H9 (cell line): ENCODE data around the gene IPO13. TPM values are rescaled to one million over a fixed set of nuclear protein-coding genes. Genes with fewer than 3 reads are reported as not detected.

Experiments used
- DNase-seq: peaks from one replicate; pipeline ENCODE4 v3.0.0-alpha.2; 2017
- H2AFZ ChIP-seq: one replicate; pipeline ENCODE4 v1.6.1; 2013; ENCODE audit warnings: mild to moderate bottlenecking, low read length, control low read depth, moderate library complexity
- H2AK5ac ChIP-seq: 2 replicates; pipeline ENCODE4 v1.6.1; 2013; ENCODE audit warnings: low read length, control low read depth, mixed read lengths; ENCODE audit not compliant: insufficient read length
- H2BK120ac ChIP-seq: one replicate; pipeline ENCODE4 v1.6.1; 2013; ENCODE audit warnings: low read depth, mild to moderate bottlenecking, low read length, control low read depth, inconsistent platforms; ENCODE audit not compliant: poor library complexity, severe bottlenecking
- H2BK12ac ChIP-seq: 2 replicates; pipeline ENCODE4 v1.6.1; 2013; ENCODE audit warnings: low read length, control low read depth, mixed read lengths, low read depth; ENCODE audit not compliant: insufficient read length
- H2BK15ac ChIP-seq: 2 replicates; pipeline ENCODE4 v1.6.1; 2013; ENCODE audit warnings: low read depth, low read length, control low read depth
- H2BK20ac ChIP-seq: one replicate; pipeline ENCODE4 v1.6.1; 2013; ENCODE audit warnings: low read depth, mild to moderate bottlenecking, low read length, control low read depth, inconsistent platforms; ENCODE audit not compliant: poor library complexity, severe bottlenecking
- H2BK5ac ChIP-seq: 2 replicates; pipeline ENCODE4 v1.6.1; 2013; ENCODE audit warnings: low read length, control low read depth, mixed read lengths; ENCODE audit not compliant: insufficient read length
- H3K14ac ChIP-seq: 2 replicates; pipeline ENCODE4 v1.6.1; 2013; ENCODE audit warnings: low read length, control low read depth; ENCODE audit not compliant: insufficient read depth
- H3K18ac ChIP-seq: 2 replicates; pipeline ENCODE4 v1.6.1; 2013; ENCODE audit warnings: low read depth, mild to moderate bottlenecking, mixed read lengths, low read length, control low read depth; ENCODE audit not compliant: insufficient read length
- H3K23ac ChIP-seq: 2 replicates; pipeline ENCODE4 v1.6.1; 2013; ENCODE audit warnings: low read length, control low read depth, mixed read lengths, low read depth; ENCODE audit not compliant: insufficient read length
- H3K23me2 ChIP-seq: 2 replicates; pipeline ENCODE4 v1.6.1; 2013; ENCODE audit warnings: low read depth, mild to moderate bottlenecking, mixed read lengths, low read length, control low read depth; ENCODE audit not compliant: insufficient read length, poor library complexity, severe bottlenecking
- H3K27ac ChIP-seq: 2 replicates; pipeline ENCODE4 v1.5.1; 2013; ENCODE audit warnings: low read length, control low read depth, mixed read lengths, low read depth; ENCODE audit not compliant: insufficient read length
- H3K27me3 ChIP-seq: 2 replicates; pipeline ENCODE4 v1.6.1; 2013; ENCODE audit warnings: low read length, control low read depth, inconsistent platforms; ENCODE audit not compliant: insufficient read depth
- H3K4ac ChIP-seq: 2 replicates; pipeline ENCODE4 v1.6.1; 2013; ENCODE audit warnings: low read depth, mild to moderate bottlenecking, control low read depth, inconsistent platforms, low read length, moderate library complexity
- H3K4me1 ChIP-seq: 2 replicates; pipeline ENCODE4 v1.6.1; 2013; ENCODE audit warnings: low read length, control low read depth, inconsistent platforms; ENCODE audit not compliant: insufficient read depth
- H3K4me2 ChIP-seq: 2 replicates; pipeline ENCODE4 v1.6.1; 2013; ENCODE audit warnings: low read length, control low read depth, mixed read lengths; ENCODE audit not compliant: insufficient read length, insufficient read depth
- H3K56ac ChIP-seq: 2 replicates; pipeline ENCODE4 v1.6.1; 2013; ENCODE audit warnings: low read depth, mild to moderate bottlenecking, mixed read lengths, low read length, control low read depth; ENCODE audit not compliant: insufficient read length
- H3K79me1 ChIP-seq: 2 replicates; pipeline ENCODE4 v1.6.1; 2013; ENCODE audit warnings: low read depth, mild to moderate bottlenecking, moderate library complexity, low read length, control low read depth, inconsistent platforms; ENCODE audit not compliant: insufficient read depth, poor library complexity, severe bottlenecking
- H3K79me2 ChIP-seq: 2 replicates; pipeline ENCODE4 v1.6.1; 2013; ENCODE audit warnings: low read length, control low read depth, inconsistent platforms; ENCODE audit not compliant: insufficient read depth
- H3K9ac ChIP-seq: 2 replicates; pipeline ENCODE4 v1.6.1; 2013; ENCODE audit warnings: low read length, control low read depth, mixed read lengths; ENCODE audit not compliant: insufficient read length; ENCODE audit errors: extremely low read depth
- H3K9me3 ChIP-seq: one replicate; pipeline ENCODE4 v1.6.1; 2013; ENCODE audit warnings: low read depth, low read length, inconsistent platforms; ENCODE audit not compliant: control insufficient read depth
- H3T11ph ChIP-seq: one replicate; pipeline ENCODE4 v1.6.1; 2013; ENCODE audit warnings: mild to moderate bottlenecking, low read length, control low read depth, inconsistent platforms
- H4K20me1 ChIP-seq: one replicate; pipeline ENCODE4 v1.6.1; 2013; ENCODE audit not compliant: control insufficient read depth, insufficient read length, insufficient read depth
- H4K5ac ChIP-seq: 2 replicates; pipeline ENCODE4 v1.6.1; 2013; ENCODE audit warnings: low read depth, mild to moderate bottlenecking, mixed read lengths, low read length, control low read depth; ENCODE audit not compliant: insufficient read length
- H4K8ac ChIP-seq: replicated peaks from 2 replicates; pipeline ENCODE4 v1.6.1; 2013; ENCODE audit warnings: low read length, control low read depth, mixed read lengths, low read depth; ENCODE audit not compliant: insufficient read length
- H4K91ac ChIP-seq: 2 replicates; pipeline ENCODE4 v1.6.1; 2013; ENCODE audit warnings: low read depth, mild to moderate bottlenecking, moderate library complexity, mixed read lengths, low read length, control low read depth; ENCODE audit not compliant: insufficient read length
- H3K27ac Mint-ChIP-seq, 3 experiments: 2 replicates in 2 of 3; 3 replicates in 1 of 3; pipeline ENCODE4 v1.8.0; 2020 to 2021; ENCODE audit warnings: mixed read lengths in 3 of 3, mild to moderate bottlenecking in 1 of 3, moderate library complexity in 1 of 3
- H3K27me3 Mint-ChIP-seq: 2 replicates; pipeline ENCODE4 v1.8.0; 2021; ENCODE audit warnings: low read depth, mild to moderate bottlenecking, moderate library complexity, mixed read lengths
- H3K36me3 Mint-ChIP-seq, 3 experiments: 2 replicates in 2 of 3; 3 replicates in 1 of 3; pipeline ENCODE4 v1.8.0; 2020 to 2021; ENCODE audit warnings: low read depth in 3 of 3, mixed read lengths in 3 of 3; ENCODE audit not compliant: insufficient read depth in 1 of 3
- H3K4me1 Mint-ChIP-seq, 2 experiments: 2 replicates each; pipeline ENCODE4 v1.8.0; 2020; ENCODE audit warnings: mixed read lengths in 2 of 2
- H3K4me3 Mint-ChIP-seq, 2 experiments: 2 replicates in 1 of 2; 3 replicates in 1 of 2; pipeline ENCODE4 v1.8.0; 2020 to 2021; ENCODE audit warnings: mild to moderate bottlenecking in 2 of 2, mixed read lengths in 2 of 2, moderate library complexity in 1 of 2
- H3K9me3 Mint-ChIP-seq, 2 experiments: 2 replicates in 1 of 2; 3 replicates in 1 of 2; pipeline ENCODE4 v1.8.0; 2020; ENCODE audit warnings: mild to moderate bottlenecking in 2 of 2, mixed read lengths in 2 of 2, moderate library complexity in 1 of 2
- WGBS: extraction: QIAGEN DNeasy Blood & Tissue Kit; methylation state at CpG from one replicate; pipeline ENCODE4 v1.1.7; 2013; ENCODE audit warnings: missing lambda C conversion rate, low lambda C conversion rate, mixed read lengths; ENCODE audit not compliant: insufficient read length; ENCODE audit errors: extremely low coverage; 5-methylcytosine and 5-hydroxymethylcytosine counted together
- total RNA-seq: library from RNA; stranded (reverse); gene quantifications from 2 replicates; pipeline ENCODE4 v1.2.1, GENCODE V29; 2021
- TF ChIP-seq, protein P1 (sequence below): fragments of 200-600 bp; sonication (generic); conservative IDR thresholded peaks from 3 replicates; pipeline ENCODE4 v1.8.0; 2021; ENCODE audit warnings: antibody characterized with exemption, mild to moderate bottlenecking

The IPO13 gene
- total RNA-seq, 1 experiment from 2014 or later = 24.5 TPM

DNA sequence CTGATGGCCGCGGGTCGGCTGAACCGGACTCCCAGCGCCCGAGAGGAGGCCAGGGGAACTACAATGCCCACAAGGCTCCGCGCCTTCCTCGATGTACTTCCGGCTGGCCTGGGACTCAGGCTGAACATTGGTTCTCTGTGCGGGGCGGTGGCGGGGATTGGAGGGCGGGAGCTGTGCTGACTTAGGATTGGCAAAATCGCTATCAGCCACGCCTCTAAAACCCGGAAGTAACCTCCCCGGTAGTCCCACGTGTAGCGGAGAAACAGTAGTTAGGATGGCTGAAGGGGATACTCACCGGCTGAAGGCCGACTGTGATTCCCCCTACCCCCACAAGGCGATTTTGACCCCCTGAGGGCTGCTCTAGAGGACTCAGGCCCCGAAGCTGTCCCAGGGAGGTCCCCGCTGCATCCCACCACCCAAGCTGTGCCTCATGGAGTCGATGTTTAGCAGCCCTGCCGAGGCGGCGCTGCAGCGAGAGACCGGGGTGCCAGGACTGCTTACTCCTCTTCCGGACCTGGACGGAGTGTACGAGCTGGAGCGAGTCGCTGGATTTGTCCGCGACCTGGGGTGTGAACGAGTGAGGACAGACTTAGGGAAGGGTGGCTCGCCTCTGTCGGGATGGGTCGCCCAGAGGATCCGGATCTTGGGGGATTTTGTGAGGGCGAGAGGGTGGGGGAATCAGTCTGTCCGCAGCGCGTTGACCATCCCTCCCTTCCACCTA lies 23.2 kb downstream of the IPO13 start, which contains the start of gene DPH2:
Gene DPH2, plus strand, starts transcription at position 265 of the 721 bp plus-strand sequence. Its CDS starts 166 bp downstream, at position 431.
- H3K79me2 ChIP-seq = no peaks in the 10 kb centered on the region; the same call in 1 of the 2 replicates
- no peak within 1 kb of the TSS for H2AK5ac ChIP-seq
- H3K23ac ChIP-seq = no peak within 1 kb of the TSS
- H3T11ph ChIP-seq = no peak within 1 kb of the TSS
- H3K27me3 Mint-ChIP-seq = peaks cover 1% of the 10 kb centered on the region
- no peak within 1 kb of the TSS for H2BK5ac ChIP-seq
- H3K56ac ChIP-seq = no peak within 1 kb of the TSS
- no peak within 1 kb of the TSS for H4K91ac ChIP-seq
- H3K14ac ChIP-seq = no peak within 1 kb of the TSS; the same call in 1 of the 2 replicates
- H3K27me3 ChIP-seq = no peaks in the 10 kb centered on the region
- H3K9me3 Mint-ChIP-seq = no peaks in the 10 kb centered on the region
- no peaks in the 10 kb centered on the region for H3K9me3 ChIP-seq
- no peak within 1 kb of the TSS for H2BK120ac ChIP-seq
- H2BK12ac ChIP-seq = no peak within 1 kb of the TSS
- H4K5ac ChIP-seq = no peak within 1 kb of the TSS
- peak within 1 kb of the TSS in 2 of 3 experiments; percentile 59 to 95; a peak in 4 of 7 replicates for H3K27ac Mint-ChIP-seq
- no peak within 1 kb of the TSS for H2AFZ ChIP-seq
- H3K23me2 ChIP-seq = peaks cover 11% of the 10 kb centered on the region
- TF ChIP-seq, protein P1, sequence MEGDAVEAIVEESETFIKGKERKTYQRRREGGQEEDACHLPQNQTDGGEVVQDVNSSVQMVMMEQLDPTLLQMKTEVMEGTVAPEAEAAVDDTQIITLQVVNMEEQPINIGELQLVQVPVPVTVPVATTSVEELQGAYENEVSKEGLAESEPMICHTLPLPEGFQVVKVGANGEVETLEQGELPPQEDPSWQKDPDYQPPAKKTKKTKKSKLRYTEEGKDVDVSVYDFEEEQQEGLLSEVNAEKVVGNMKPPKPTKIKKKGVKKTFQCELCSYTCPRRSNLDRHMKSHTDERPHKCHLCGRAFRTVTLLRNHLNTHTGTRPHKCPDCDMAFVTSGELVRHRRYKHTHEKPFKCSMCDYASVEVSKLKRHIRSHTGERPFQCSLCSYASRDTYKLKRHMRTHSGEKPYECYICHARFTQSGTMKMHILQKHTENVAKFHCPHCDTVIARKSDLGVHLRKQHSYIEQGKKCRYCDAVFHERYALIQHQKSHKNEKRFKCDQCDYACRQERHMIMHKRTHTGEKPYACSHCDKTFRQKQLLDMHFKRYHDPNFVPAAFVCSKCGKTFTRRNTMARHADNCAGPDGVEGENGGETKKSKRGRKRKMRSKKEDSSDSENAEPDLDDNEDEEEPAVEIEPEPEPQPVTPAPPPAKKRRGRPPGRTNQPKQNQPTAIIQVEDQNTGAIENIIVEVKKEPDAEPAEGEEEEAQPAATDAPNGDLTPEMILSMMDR = 0 out of 3 replicates have a peak, but pooled peaks have one; percentile 14
- peak within 1 kb of the TSS; percentile 81 for H3K4me2 ChIP-seq
- H2BK20ac ChIP-seq = no peak within 1 kb of the TSS
- H3K4me1 ChIP-seq = no peaks in the 10 kb centered on the region; the same call in 1 of the 2 replicates
- H3K4ac ChIP-seq = no peak within 1 kb of the TSS
- no CpG with 5 or more reads among the region's 47 CpGs for WGBS
- H3K4me1 Mint-ChIP-seq = peaks cover 18 to 20% of the 10 kb centered on the region in 2 experiments
- H4K8ac ChIP-seq = no peak within 1 kb of the TSS
- no peak within 1 kb of the TSS for H2BK15ac ChIP-seq
- H3K9ac ChIP-seq = peak within 1 kb of the TSS; percentile 68
- no peaks in the 10 kb centered on the region for H4K20me1 ChIP-seq
- peak within 1 kb of the TSS; percentile 98 to 100 for H3K4me3 Mint-ChIP-seq
- peak; percentile 99 for DNase-seq
- H3K79me1 ChIP-seq = peaks cover 3% of the 10 kb centered on the region
- H3K18ac ChIP-seq = no peak within 1 kb of the TSS
- H3K27ac ChIP-seq = no peak within 1 kb of the TSS
- peaks cover 10 to 29% (median 14%) of the 10 kb centered on the region in 3 experiments; a peak in 6 of 7 replicates for H3K36me3 Mint-ChIP-seq
